RWPE1 (cell line): ENCODE results near the gene RERG.

Experiments used
- CTCF ChIA-PET: fragments of 350-600 bp; sonication (Branson Sonifier 250); formaldehyde crosslinking; extraction: SDS; loops from one replicate; lab custom pipeline; 2021; lab: Yijun Ruan, JAX
- POLR2A ChIA-PET: fragments of 400-600 bp; formaldehyde crosslinking; extraction: SDS; loops from one replicate; lab custom pipeline; 2020; ENCODE audit warnings: antibody characterized with exemption; ENCODE audit not compliant: low non-redundant PET; lab: Yijun Ruan, JAX
- DNase-seq: peaks from one replicate; pipeline ENCODE4 v3.0.0; 2012; ENCODE audit warnings: low spot score
- H3K27ac ChIP-seq: fragments of 450-650 bp; 2 replicates; pipeline ENCODE4 v1.5.1; 2017
- CTCF ChIP-seq: fragments of 450-650 bp; conservative IDR thresholded peaks from 2 replicates; pipeline ENCODE4 v1.5.1; 2017; ENCODE audit warnings: low read depth, mild to moderate bottlenecking

RERG gene

GRCh38 chr12:15074351-15074750 lies 146.9 kb downstream of the RERG start:
- CTCF ChIA-PET, result no interaction called here
- TF ChIP-seq CTCF, result no peak
- no peak overlapping the region for H3K27ac ChIP-seq
- POLR2A ChIA-PET, result no interaction called here
- no peak for DNase-seq

GRCh38 chr12:15059123-15059522 lies 162.1 kb downstream of the RERG start:
- no peak for DNase-seq
- CTCF ChIA-PET, result no interaction called here
- POLR2A ChIA-PET, result no interaction called here
- TF ChIP-seq CTCF, result no peak
- no peak overlapping the region for H3K27ac ChIP-seq
